ENCODE measurements around the gene TRAPPC13.
A peak's percentile ranks its signal among the peaks of the same experiment; 100 is the strongest.

The TRAPPC13 gene

DNA sequence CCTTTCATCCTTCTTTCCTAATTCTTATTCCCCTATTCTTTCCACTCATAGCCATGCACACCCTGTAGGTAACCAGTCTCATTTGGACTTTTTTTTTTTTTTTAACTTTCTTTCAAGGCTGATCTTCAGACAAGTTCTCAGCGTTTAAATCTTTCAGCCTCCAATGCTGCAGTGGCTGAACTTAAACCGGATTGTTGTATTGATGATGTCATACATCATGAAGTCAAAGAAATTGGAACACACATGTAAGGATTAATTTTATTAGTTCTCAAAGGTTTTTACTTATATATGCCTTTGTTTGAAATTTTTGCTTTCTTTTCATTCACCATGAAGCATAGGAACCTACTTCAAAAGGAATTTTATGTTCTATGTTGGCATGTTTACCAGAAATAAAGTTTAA is 22.1 kb downstream of the TRAPPC13 start:
- DNase-seq (ENCODE audit: low read depth): no peak
- no peak overlapping the region for H3K4me3 ChIP-seq (ENCODE audit: low read depth, low read length)
- TF ChIP-seq, protein P1, sequence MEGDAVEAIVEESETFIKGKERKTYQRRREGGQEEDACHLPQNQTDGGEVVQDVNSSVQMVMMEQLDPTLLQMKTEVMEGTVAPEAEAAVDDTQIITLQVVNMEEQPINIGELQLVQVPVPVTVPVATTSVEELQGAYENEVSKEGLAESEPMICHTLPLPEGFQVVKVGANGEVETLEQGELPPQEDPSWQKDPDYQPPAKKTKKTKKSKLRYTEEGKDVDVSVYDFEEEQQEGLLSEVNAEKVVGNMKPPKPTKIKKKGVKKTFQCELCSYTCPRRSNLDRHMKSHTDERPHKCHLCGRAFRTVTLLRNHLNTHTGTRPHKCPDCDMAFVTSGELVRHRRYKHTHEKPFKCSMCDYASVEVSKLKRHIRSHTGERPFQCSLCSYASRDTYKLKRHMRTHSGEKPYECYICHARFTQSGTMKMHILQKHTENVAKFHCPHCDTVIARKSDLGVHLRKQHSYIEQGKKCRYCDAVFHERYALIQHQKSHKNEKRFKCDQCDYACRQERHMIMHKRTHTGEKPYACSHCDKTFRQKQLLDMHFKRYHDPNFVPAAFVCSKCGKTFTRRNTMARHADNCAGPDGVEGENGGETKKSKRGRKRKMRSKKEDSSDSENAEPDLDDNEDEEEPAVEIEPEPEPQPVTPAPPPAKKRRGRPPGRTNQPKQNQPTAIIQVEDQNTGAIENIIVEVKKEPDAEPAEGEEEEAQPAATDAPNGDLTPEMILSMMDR (IDR thresholded peaks at IDR 0.05; ENCODE audit: low read depth, low read length, missing control alignments): no peak

DNA sequence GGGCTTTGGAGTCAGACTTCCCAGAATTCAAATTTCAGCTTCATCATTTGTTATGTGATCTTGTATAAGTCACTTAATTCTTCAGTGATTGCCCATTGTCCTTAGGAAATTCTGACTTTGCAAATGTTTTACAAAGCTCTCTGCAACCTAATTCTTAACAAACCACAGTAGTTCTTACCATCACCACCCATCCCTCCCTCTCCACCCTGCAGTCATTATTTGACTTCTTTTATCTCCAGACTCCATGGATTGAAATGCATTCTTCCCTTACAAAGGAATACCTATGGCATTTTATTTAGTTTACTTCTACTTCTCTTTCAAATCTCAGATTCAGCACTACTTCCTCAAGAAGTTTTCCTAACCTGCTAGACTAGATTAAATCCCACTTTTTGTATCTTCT is 23.1 kb downstream of the TRAPPC13 start:
- TF ChIP-seq, protein P1 (IDR thresholded peaks at IDR 0.05; ENCODE audit: low read depth, low read length, missing control alignments): no peak
- DNase-seq (ENCODE audit: low read depth): no peak
- H3K4me3 ChIP-seq (ENCODE audit: low read depth, low read length): no peak overlapping the region

DNA sequence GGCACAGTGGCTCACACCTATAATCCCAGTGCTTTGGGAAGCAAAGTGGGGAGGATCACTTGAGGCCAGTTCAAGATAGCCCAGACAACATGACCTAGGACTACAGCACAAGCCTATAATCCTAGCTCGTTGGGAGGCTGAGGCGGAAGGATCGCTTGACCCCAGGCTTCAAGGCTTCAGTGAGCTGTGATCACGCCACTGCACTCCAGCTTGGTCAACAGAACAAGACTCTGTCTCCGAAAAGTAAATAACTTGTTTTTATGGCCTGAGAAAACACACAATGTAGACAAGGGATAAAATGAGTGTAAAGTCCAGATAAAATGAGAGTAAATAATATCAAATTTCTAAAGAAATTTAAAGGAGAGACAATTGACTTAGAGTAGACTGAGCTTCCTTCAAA is 26.3 kb downstream of the TRAPPC13 start:
- TF ChIP-seq, protein P1 (IDR thresholded peaks at IDR 0.05; ENCODE audit: low read depth, low read length, missing control alignments): no peak
- H3K4me3 ChIP-seq (ENCODE audit: low read depth, low read length): no peak overlapping the region
- no peak for DNase-seq (ENCODE audit: low read depth)

DNA sequence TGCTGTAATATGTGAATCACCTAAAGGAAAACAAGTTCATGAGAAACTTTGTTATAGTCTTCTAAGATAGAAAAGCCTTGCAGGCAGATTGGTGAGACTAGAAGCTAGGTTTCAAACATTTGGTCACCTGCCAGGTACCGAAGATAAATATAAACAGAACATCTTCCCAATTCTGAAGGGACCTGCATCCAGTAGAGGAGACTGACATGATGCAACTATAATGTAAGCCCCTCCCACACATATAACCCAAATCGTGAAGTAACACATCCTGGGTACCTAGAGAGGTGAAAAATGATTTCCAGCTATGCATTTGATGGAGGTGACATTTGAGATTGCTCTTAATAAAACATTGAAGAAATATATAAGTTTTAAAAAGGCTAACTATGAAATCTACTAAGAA is 29.9 kb downstream of the TRAPPC13 start:
- DNase-seq (ENCODE audit: low read depth): no peak
- H3K4me3 ChIP-seq (ENCODE audit: low read depth, low read length): no peak overlapping the region
- TF ChIP-seq, protein P1 (IDR thresholded peaks at IDR 0.05; ENCODE audit: low read depth, low read length, missing control alignments): no peak

DNA sequence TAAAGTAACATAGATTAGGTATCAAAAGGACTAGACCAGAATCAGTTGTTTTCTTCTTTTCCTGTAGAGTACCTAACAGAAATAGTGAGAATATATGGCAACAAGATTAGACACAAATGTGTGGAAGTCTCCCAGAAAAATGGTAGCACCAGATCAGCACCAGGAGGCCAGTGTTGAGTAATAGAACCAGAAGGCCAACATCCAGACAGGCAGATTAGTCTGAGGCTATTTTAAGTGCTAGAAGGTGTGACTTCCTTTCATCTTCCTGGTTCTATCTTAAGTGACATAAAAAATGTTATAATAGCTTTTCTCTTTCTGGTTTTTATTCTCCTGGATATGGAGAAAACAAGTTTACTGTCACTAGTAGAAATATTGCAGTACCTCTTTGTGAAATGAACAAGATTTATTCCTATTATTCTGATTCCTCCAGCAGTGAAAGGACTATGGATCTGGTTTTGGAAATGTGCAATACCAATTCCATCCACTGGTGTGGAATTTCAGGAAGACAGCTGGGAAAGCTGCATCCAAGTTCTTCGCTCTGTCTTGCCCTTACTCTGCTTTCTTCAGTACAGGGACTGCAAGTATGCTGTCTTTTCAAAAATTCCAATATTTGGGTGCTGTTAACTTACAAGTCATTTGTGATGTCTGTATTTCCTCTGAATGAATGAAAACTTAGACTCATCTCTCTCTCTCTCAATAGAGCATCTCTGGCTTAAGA is 39.1 kb downstream of the TRAPPC13 start:
- TF ChIP-seq, protein P1 (IDR thresholded peaks at IDR 0.05; ENCODE audit: low read depth, low read length, missing control alignments): peak; percentile 11
- H3K4me3 ChIP-seq (ENCODE audit: low read depth, low read length): no peak overlapping the region
- no peak for DNase-seq (ENCODE audit: low read depth)

DNA sequence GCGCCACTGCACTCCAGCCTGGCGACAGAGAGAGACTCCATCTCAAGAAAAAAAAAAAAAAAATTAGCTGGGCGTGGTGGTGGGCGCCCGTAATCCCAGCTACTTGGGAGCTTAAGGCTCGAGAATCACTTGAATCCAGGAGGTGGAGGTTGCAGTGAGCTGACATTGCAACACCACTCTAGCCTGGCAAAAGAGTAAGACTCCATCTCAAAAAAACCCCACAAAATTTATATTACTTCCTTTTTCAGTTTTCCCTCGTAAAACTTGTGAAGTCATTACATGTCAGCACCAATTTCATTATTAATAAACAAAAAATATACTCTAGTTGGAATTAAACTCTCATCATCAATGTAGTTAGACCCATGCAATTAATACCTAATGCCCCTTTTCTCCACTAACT is 43.9 kb downstream of the TRAPPC13 start:
- H3K4me3 ChIP-seq (ENCODE audit: low read depth, low read length): no peak overlapping the region
- no peak for DNase-seq (ENCODE audit: low read depth)
- TF ChIP-seq, protein P1 (IDR thresholded peaks at IDR 0.05; ENCODE audit: low read depth, low read length, missing control alignments): no peak

DNA sequence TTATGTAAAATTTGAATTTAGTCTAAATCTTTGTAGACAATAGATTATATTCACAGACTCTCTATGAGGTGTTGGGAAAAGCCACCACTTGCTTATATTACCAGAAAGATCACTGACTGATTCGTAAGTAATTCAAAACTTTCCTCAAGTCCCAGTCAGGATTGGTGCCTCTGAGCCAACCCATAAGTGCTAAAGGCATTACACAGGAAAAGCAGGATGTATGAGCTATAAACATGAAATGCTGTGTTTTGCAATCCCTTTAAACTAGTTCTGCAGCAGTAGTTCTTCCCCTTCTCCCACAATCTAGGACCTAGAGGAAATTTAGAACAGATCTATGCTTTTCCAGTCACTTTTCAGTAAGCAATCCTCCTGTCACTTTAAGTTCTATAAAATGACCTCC is 48.0 kb downstream of the TRAPPC13 start:
- no peak for DNase-seq (ENCODE audit: low read depth)
- TF ChIP-seq, protein P1 (IDR thresholded peaks at IDR 0.05; ENCODE audit: low read depth, low read length, missing control alignments): no peak
- no peak overlapping the region for H3K4me3 ChIP-seq (ENCODE audit: low read depth, low read length)

Measured in GM12864 (cell line).